Neural crest cell (in vitro differentiated cells): ENCODE measurements around the gene FBXW11. TPM values are rescaled to one million over a fixed set of nuclear protein-coding genes. Genes with fewer than 3 reads are reported as not detected.

Experiments used
- DNase-seq: peaks from one replicate; pipeline ENCODE4 v3.0.0; 2021; ENCODE audit warnings: low read depth, mixed read lengths, low spot score
- H3K27ac Mint-ChIP-seq: one replicate; pipeline ENCODE4 v1.8.0; 2021; ENCODE audit warnings: mild to moderate bottlenecking, mixed read lengths; ENCODE audit not compliant: unreplicated experiment
- H3K27me3 Mint-ChIP-seq: 2 replicates; pipeline ENCODE4 v1.8.0; 2021; ENCODE audit warnings: low read depth, mild to moderate bottlenecking, mixed read lengths
- H3K36me3 Mint-ChIP-seq: 2 replicates; pipeline ENCODE4 v1.8.0; 2021; ENCODE audit warnings: low read depth, mild to moderate bottlenecking, mixed read lengths
- H3K4me1 Mint-ChIP-seq: 2 replicates; pipeline ENCODE4 v1.8.0; 2021; ENCODE audit warnings: mixed read lengths
- H3K4me3 Mint-ChIP-seq: one replicate; pipeline ENCODE4 v1.8.0; 2021; ENCODE audit warnings: mild to moderate bottlenecking, mixed read lengths
- H3K9me3 Mint-ChIP-seq: 2 replicates; pipeline ENCODE4 v1.8.0; 2021; ENCODE audit warnings: mixed read lengths
- CTCF ChIP-seq: fragments of 200-600 bp; sonication (generic); conservative IDR thresholded peaks from 2 replicates; pipeline ENCODE4 v1.5.0; 2021; ENCODE audit warnings: antibody characterized with exemption, mild to moderate bottlenecking
- total RNA-seq: library from RNA; stranded (reverse); gene quantifications from 2 replicates; pipeline ENCODE4 v1.2.1, GENCODE V29; 2021

The FBXW11 gene
- total RNA-seq, 1 donor from 2014 or later = 66.6 TPM

GRCh38 chr5:171872666-171873065 is 133.8 kb downstream of the FBXW11 start:
- Mint-ChIP-seq H3K9me3 (no peaks in the 10 kb centered on the region), H3K27ac (no peak overlapping the region), H3K4me1 (no peaks in the 10 kb centered on the region), H3K4me3 (no peak overlapping the region), H3K36me3 (peaks cover 15% of the 10 kb centered on the region), H3K27me3 (no peaks in the 10 kb centered on the region)
- no peak for TF ChIP-seq CTCF
- no peak for DNase-seq

GRCh38 chr5:171871711-171872110 is 134.7 kb downstream of the FBXW11 start:
- H3K36me3 Mint-ChIP-seq = peaks cover 12% of the 10 kb centered on the region
- no peak overlapping the region for H3K27ac Mint-ChIP-seq
- no peak overlapping the region for H3K4me3 Mint-ChIP-seq
- no peaks in the 10 kb centered on the region for H3K9me3 Mint-ChIP-seq
- H3K4me1 Mint-ChIP-seq = no peaks in the 10 kb centered on the region
- no peak for TF ChIP-seq CTCF
- DNase-seq = no peak
- H3K27me3 Mint-ChIP-seq = no peaks in the 10 kb centered on the region

DNA sequence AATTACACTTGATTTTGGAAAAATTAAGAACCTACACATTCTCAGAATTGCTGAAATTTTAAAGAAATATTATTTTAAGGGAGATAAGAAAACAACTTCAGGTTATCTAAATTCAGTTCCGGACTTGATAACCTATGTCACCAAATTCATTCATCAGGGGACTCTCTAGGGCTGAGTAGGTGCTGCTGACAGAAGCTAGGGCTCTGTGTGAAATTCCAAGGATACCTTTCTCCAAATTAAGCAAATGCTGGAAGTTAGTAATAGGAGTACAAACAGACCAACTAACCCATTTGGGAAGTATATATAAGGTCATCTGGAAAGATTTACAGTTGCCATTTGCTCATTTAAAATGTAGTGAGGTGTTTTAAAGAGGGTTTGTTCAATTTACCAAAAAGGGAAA is 136.5 kb downstream of the FBXW11 start:
- Mint-ChIP-seq H3K4me1 (peaks cover under 1% of the 10 kb centered on the region), H3K4me3 (no peak overlapping the region), H3K27me3 (no peaks in the 10 kb centered on the region), H3K9me3 (no peaks in the 10 kb centered on the region), H3K27ac (no peak overlapping the region), H3K36me3 (peaks cover 2% of the 10 kb centered on the region)
- no peak for DNase-seq
- TF ChIP-seq CTCF = no peak

DNA sequence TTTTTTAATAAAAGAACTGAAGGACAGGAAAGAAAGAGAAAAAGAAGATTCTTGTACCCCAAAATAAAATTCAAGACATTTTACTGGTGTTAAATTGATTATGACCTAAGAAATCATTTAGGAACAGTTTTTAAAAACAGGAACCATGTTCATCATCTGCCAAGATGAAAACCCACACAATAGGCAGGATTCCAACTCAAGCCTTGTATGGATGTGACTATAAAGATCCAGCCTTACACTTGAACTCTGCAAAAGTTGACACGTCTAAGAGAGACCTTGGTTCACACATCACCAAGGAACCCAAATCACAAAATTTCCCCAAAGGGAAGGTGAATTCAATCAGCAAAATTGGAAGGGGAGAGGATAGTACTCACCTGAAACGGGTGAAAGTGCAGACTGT is 138.2 kb downstream of the FBXW11 start:
- TF ChIP-seq CTCF = no peak
- Mint-ChIP-seq H3K4me3 (no peak overlapping the region), H3K27ac (no peak overlapping the region), H3K27me3 (no peaks in the 10 kb centered on the region), H3K36me3 (peaks cover 2% of the 10 kb centered on the region), H3K4me1 (peaks cover 16% of the 10 kb centered on the region), H3K9me3 (no peaks in the 10 kb centered on the region)
- DNase-seq = no peak

- TF ChIP-seq CTCF = no peak
- Mint-ChIP-seq H3K9me3 (no peaks in the 10 kb centered on the region), H3K4me3 (no peak overlapping the region), H3K4me1 (peaks cover 19% of the 10 kb centered on the region), H3K36me3 (peaks cover 2% of the 10 kb centered on the region), H3K27me3 (no peaks in the 10 kb centered on the region), H3K27ac (no peak overlapping the region)
- no peak for DNase-seq
These were observed 138.7 kb downstream of the FBXW11 start for GRCh38 chr5:171867786-171868185.

- Mint-ChIP-seq H3K36me3 (no peaks in the 10 kb centered on the region), H3K4me3 (no peak overlapping the region), H3K27ac (no peak overlapping the region), H3K27me3 (no peaks in the 10 kb centered on the region), H3K9me3 (no peaks in the 10 kb centered on the region), H3K4me1 (peaks cover 26% of the 10 kb centered on the region)
- DNase-seq = no peak
- TF ChIP-seq CTCF = no peak
These were observed 141.0 kb downstream of the FBXW11 start for GRCh38 chr5:171865471-171865870.
